GM18507 (cell line): Measurements from ENCODE around the gene ERCC6L2.

Experiments
- DNase-seq: peaks from one replicate; pipeline ENCODE4 v3.0.0; 2011; ENCODE audit warnings: low read depth; ENCODE audit not compliant: insufficient read length; ENCODE audit errors: extremely low spot score
- FAIRE-seq: peaks from 2 replicates; lab custom pipeline; 2011; peaks lifted over from hg19 to GRCh38; lab: Jason Lieb, UNC

Gene ERCC6L2

GRCh38 chr9:96009690-96010472 is 134.4 kb downstream of the ERCC6L2 start:
- no peak for FAIRE-seq

DNA sequence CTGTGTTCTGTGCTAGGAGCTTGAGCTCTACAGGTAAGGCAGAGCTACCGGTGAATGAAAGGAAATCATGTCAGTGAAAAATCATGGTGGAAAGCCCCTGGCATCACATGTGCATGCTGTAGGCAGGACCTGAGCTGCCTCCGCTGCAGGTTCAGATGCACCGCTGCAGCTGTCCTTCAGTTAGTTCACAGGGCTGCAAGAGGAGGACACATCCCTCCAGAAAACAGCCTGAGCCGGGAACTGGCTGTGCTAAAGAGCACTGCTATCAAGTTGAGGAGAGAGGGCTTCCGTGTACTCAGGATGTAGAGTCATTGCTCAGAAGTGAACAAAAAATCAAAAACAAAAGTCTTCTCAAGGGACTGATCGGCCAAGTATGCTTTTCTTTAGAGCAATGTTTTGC is 138.6 kb downstream of the ERCC6L2 start:
- DNase-seq (no peak), FAIRE-seq (no peak)

More at GRCh38 chr9:96009690-96010472, 134.4 kb downstream of the ERCC6L2 start:
- DNase-seq = no peak

- FAIRE-seq = peak; percentile 57
Observed at GRCh38 chr9:96015876-96016686, 140.6 kb downstream of the ERCC6L2 start.

More at GRCh38 chr9:96015876-96016686, 140.6 kb downstream of the ERCC6L2 start:
- no peak for DNase-seq
